Cerebellar nuclear complex (tissue), 1 donor: ENCODE results near the gene LPXN.

Experiments used
- DNase-seq, 2 experiments: peaks; one replicate each; lab custom pipeline; 2025; lab: John Stamatoyannopoulos, UW

LPXN gene

DNA sequence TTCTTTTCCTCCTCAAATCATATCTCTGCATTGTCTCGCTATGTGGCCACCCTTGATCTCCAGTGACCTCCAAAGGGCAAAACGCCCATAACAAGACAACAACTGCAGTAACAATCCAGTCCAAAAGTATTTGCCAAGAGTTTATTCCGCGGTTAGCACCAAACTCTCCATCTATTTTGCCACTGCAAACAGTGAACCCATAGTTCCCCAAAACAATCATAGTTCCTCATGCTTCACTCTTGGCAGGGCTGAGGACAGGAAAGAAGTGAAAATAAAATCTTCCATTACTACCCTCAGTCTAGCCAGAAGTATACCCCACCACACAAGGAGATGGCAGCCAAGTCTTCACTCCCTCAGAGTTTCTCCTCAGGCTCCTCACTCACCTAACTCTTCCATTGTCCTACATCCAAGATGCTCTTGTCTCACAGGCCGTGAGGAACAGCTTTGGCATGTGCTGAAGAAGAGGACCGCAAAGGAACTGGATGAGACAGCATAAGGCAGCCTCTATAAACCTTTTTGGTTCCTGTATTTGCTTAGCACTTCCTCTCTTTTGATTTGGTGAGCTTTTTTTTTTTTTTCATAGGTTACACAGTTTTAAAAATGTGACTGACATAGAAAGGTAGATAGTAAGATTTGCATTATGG lies at the start of gene LPXN:
Gene LPXN, minus strand, starts transcription at position 480 of the 644 bp plus-strand sequence. Its CDS starts 84 bp downstream, at position 396.
- DNase-seq, result no peak

DNA sequence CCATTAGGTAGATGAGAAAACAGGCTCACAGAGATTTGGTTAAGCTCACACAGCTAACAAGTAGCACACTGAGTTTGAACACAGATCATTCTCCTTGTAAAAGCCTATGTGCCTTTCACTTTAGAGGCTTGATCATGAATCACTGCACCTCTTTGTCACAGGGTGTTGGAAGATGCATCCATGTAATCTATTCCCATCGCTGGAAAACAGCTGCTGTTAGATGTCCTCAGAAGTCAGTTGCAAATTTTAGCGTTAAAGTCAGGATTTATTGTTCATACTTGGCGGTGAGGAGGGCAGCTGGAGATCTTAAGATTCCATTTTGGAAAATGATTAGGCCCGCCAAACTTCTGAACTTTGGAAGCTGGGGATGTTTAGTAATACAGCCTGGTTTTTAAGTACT lies 49.4 kb upstream of the LPXN start:
- no peak for DNase-seq

- DNase-seq, result no peak
Observed at GRCh38 chr11:58622344-58622743, 46.7 kb upstream of the LPXN start, which contains the start of gene CNTF. Gene CNTF (plus strand): TSS chr11:58622665. CDS start chr11:58622753, 88 bp downstream.

GRCh38 chr11:58621586-58622262 lies 46.1 kb upstream of the LPXN start:
- DNase-seq, result no peak

GRCh38 chr11:58617976-58618557 lies 42.4 kb upstream of the LPXN start:
- DNase-seq, result no peak

- DNase-seq, result no peak
Observed at GRCh38 chr11:58616594-58616993, 40.9 kb upstream of the LPXN start.

DNA sequence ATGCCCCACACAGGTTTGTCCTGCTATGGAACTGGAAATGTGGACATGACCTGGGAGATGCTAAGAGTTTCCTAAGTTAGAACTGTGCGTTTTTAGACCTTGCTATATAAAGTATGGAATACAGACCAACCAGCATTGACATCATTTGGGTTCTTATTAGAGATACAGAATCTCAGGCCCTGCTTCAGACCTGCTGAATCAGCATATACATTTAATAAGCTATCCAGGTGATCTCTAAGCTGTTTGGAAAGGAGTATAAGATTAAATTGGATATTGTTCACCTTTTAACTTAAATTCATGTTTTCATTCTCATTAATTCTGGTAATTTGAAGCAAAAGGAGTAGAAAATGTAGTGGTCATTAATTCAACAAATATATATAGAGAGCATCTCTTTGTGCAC lies 39.9 kb upstream of the LPXN start:
- DNase-seq, result no peak

DNA sequence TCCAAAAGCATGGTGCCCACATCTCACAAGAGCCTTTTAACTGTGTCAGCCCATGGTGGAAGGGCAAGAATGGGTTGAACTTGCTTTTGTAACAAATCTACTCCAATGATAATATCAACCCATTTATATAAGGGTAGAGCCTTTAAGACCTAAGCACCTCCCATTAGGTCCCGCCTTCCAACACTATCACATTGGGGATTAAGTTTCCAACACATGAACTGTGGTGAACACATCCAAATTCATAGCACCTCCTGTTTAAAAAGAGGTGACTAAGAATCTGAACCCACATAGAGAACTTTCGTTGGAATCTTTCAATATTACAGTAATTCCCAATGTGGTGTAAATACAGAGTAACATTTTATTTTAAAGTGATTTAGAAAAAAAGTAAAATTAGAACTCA lies 37.6 kb upstream of the LPXN start:
- no peak for DNase-seq

DNA sequence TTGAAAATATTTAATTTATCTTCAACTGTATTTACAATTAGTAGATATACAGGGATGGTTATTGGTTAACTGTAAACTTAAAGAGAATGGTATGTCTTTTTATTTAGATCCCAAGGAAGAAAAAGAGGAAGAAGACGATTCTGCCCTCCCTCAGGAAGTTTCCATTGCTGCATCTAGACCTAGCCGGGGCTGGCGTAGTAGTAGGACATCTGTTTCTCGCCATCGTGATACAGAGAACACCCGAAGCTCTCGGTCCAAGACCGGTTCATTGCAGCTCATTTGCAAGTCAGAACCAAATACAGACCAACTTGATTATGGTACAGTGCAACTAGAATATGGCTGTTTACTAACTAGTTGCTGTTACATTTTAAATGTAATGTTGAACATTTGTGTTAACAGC lies 34.1 kb upstream of the LPXN start:
- DNase-seq, result no peak

DNA sequence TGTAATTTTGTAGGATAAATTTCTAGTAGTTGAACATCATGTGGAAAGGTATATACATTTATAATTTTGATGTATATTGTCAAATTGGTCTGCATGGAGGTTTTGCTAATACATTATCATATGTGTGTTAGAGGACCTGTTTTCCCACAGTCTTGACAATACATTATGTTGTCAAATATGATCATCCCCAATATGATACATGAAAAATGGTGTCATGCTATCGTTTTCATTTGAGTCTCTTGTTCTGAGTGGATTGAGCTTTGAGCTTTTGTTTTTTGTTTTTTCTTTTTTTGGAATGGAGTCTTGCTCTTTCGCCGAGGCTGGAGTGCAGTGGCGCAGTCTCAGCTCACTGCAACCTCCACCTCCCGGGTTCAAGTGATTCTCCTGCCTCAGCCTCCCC lies 32.7 kb upstream of the LPXN start:
- DNase-seq, result no peak

- DNase-seq, result no peak
Observed at GRCh38 chr11:58606930-58607714, 31.5 kb upstream of the LPXN start.

- no peak for DNase-seq
Observed at GRCh38 chr11:58600510-58600909, 24.9 kb upstream of the LPXN start.

GRCh38 chr11:58597486-58598144 lies 22.0 kb upstream of the LPXN start:
- DNase-seq, result no peak

DNA sequence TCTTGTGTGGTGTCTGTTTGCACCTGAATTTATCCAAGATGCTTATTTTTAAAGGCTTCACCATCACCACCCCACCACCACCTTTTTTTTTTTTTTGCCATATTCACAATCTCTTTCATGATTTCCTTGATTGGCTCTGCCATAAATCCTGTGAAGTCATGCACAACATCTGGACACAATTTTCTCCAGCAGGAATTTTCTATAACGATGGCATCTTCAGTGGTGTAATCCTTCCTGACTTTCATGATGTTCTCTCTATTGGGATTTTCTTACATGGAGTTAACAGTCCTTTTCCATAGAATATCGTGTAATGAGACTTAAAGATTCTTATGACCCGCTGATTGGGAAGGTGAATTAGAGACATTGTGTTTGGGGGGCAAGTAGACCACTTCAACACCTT lies 21.0 kb upstream of the LPXN start:
- DNase-seq, result no peak

DNA sequence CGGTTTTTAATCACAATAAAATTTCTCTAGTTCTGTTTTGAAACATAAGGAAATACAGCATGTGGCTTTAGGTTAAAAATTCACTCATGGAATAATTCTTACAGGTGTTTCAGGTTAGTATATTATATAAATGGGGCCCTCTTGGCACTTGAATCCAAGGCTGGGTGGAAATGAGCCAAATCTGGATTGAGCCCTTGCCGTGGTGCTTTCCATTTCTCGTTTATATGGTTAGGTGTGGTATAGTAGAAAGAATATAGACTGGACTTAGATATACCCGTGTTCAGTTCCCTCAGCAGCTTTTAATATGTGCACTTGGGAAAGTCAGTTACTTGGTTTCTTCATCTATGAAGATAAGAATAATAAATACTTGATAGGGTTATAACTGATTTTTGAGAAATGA lies 19.2 kb upstream of the LPXN start:
- DNase-seq, result no peak

DNA sequence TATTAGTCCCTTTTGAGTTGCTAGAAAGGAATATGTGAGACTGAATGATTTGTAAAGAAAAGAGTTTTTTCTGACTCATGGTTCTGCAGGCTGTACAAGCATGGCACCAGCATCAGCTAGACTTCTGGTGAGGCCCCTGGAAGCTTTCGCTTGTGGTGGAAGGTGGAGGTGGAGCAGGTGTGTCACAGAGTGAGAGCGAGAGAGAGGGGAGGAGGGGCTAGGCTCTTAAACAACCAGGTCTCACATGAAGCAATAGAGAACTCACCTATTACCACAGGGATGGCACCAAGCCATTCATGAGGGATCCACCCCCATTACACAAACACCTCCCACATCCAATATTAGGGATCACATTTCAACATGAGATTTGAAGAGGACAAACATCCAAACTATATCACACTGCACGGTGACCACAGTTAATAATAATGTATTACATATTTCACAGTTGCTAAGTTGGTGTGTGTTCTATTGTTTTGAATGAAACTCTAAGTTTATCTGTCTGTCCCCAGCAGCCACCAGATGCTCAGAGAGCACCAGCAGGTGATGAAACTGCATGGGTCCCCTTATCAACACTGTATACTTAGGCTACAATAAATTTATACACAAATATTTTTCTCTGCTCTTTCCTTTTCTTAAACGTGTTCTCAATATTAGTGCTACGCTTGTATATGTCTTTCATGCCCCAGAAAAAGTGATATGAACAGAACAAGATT lies 17.3 kb upstream of the LPXN start:
- no peak for DNase-seq

DNA sequence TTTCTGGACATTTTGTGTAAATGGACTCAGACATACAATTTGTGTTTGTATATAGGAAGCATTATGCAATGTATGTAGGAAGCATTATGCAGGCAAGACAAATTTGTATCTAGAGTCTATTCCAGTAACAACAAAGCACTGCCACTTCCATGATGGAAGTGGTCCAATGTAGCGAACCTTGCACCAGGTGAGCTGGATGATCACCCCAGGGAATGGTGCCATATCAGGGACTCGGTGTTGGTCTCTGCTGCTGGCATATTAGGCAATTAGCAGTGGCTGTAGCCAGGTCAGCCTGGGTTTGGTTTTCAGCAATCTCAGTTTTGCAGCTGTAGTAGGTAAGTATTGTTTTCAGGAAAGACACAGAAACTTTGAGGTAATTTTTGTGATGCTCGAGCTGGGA lies 16.0 kb upstream of the LPXN start:
- DNase-seq, result no peak

DNA sequence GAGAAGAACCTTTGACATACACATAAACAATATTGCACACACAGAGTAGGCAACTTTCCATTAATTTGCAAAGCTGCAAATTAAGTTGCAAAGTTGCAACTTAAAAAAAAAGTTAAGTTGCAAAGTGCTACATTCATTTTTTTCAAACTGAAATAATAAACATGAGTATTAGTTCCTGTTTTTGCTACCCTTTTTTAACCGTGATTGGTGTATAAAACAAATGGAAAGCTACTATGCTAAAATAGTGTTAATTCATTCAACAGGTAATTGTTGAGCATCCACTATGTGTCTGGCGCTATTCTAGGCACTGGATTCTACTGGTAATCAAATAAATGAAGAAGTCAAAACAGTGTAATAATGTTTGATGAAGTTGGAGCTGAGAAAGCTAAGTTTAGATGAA lies 11.3 kb upstream of the LPXN start:
- no peak for DNase-seq

GRCh38 chr11:58582437-58582836 lies 6.8 kb upstream of the LPXN start:
- DNase-seq, result no peak

DNA sequence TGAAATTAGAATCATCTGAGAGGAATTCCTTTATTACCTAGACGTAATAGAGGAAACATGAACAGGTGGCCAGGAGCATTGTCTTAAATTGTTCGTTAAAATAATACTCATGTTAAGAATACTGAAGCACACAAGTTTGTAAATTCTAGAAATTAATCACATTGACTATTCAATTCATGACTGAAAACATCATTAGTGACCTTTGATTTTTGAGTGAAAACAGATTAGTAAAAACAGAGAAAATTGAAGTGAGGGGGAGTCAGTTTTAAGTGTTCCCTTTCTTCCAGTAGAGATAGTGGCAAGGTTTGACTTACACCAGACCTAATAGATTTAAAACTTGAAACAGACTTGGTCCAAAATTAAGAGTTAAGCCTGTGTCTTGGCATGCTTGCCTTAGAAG lies 4.7 kb upstream of the LPXN start:
- no peak for DNase-seq
